Measurements from ENCODE around the gene IL26.
"Not testable (repeated sequence)": the region's sequence is repeated elsewhere in the genome, so short reads cannot be mapped to it uniquely, and the experiment has no call there.

The IL26 gene

GRCh38 chr12:68210875-68211274, 14.7 kb downstream of the IL26 start:
- no peak overlapping the region for H3K4me3 ChIP-seq (replicated peaks; ENCODE audit: low read depth, low read length)
- DNase-seq (ENCODE audit: extremely low read depth, low read depth) = no peak
- no peak for TF ChIP-seq CTCF (IDR thresholded peaks at IDR 0.05; ENCODE audit: low read depth, low read length, missing control alignments)

GRCh38 chr12:68209048-68209728, 16.4 kb downstream of the IL26 start:
- DNase-seq (ENCODE audit: extremely low read depth, low read depth) = not testable (repeated sequence)

GRCh38 chr12:68207276-68207675, 18.3 kb downstream of the IL26 start:
- no peak for DNase-seq (ENCODE audit: extremely low read depth, low read depth)
- TF ChIP-seq CTCF (IDR thresholded peaks at IDR 0.05; ENCODE audit: low read depth, low read length, missing control alignments) = no peak
- H3K4me3 ChIP-seq (replicated peaks; ENCODE audit: low read depth, low read length) = no peak overlapping the region

More at GRCh38 chr12:68209048-68209728, 16.4 kb downstream of the IL26 start:
- not testable (repeated sequence) for H3K4me3 ChIP-seq (replicated peaks; ENCODE audit: low read depth, low read length)

- no peak overlapping the region for H3K4me3 ChIP-seq (replicated peaks; ENCODE audit: low read depth, low read length)
- TF ChIP-seq CTCF (IDR thresholded peaks at IDR 0.05; ENCODE audit: low read depth, low read length, missing control alignments) = no peak
- DNase-seq (ENCODE audit: extremely low read depth, low read depth) = no peak
These were observed 19.2 kb downstream of the IL26 start for GRCh38 chr12:68206446-68206845.

GRCh38 chr12:68203460-68203875, 22.1 kb downstream of the IL26 start:
- TF ChIP-seq CTCF (IDR thresholded peaks at IDR 0.05; ENCODE audit: low read depth, low read length, missing control alignments) = no peak
- no peak overlapping the region for H3K4me3 ChIP-seq (replicated peaks; ENCODE audit: low read depth, low read length)
- no peak for DNase-seq (ENCODE audit: extremely low read depth, low read depth)

- DNase-seq (ENCODE audit: extremely low read depth, low read depth) = no peak
- H3K4me3 ChIP-seq (replicated peaks; ENCODE audit: low read depth, low read length) = no peak overlapping the region
- no peak for TF ChIP-seq CTCF (IDR thresholded peaks at IDR 0.05; ENCODE audit: low read depth, low read length, missing control alignments)
These were observed 24.8 kb downstream of the IL26 start for GRCh38 chr12:68200854-68201253.

GRCh38 chr12:68199127-68199526, 26.5 kb downstream of the IL26 start:
- TF ChIP-seq CTCF (IDR thresholded peaks at IDR 0.05; ENCODE audit: low read depth, low read length, missing control alignments) = no peak
- no peak overlapping the region for H3K4me3 ChIP-seq (replicated peaks; ENCODE audit: low read depth, low read length)
- no peak for DNase-seq (ENCODE audit: extremely low read depth, low read depth)
